ENCODE measurements around the gene SIAH1. TPM values are rescaled to one million over a fixed set of nuclear protein-coding genes. Genes with fewer than 3 reads are reported as not detected.

SIAH1 gene
- total RNA-seq = 27.6 and 27.7 TPM in 2 replicates

GRCh38 chr16:48385253-48386150, at the start of gene SIAH1:
TSS of gene SIAH1 (minus strand) at chr16:48385413. CDS start at chr16:48362428, 22,985 bp downstream.

Other genes starting within 250 kb of the SIAH1 start
- gene ABCC12, start 229.4 kb downstream of the SIAH1 start, total RNA-seq = not detected in 2 replicates
- gene LONP2, start 141.1 kb downstream of the SIAH1 start, total RNA-seq = 63.5 and 72.7 TPM in 2 replicates
- gene ABCC11, start 137.9 kb downstream of the SIAH1 start, total RNA-seq = 0.12 and 0.26 TPM in 2 replicates
- 9.9 and 14.2 TPM in 2 replicates for gene N4BP1, start 224.8 kb upstream of the SIAH1 start, total RNA-seq

Data from aortic smooth muscle cell (primary cell).